ENCODE data around the gene PALM. TPM values are rescaled to one million over a fixed set of nuclear protein-coding genes. Genes with fewer than 3 reads are reported as not detected.
"Not testable (repeated sequence)": the region's sequence is repeated elsewhere in the genome, so short reads cannot be mapped to it uniquely, and the experiment has no call there.

PALM gene
- total and polyA plus RNA-seq, 10 of the 15 experiments (the other 5 are each of a cell fraction or from before 2014, with no cell fraction given): 0.09 to 0.95 (median 0.23) TPM; not detected in 2

- CTCF ChIA-PET; FAIRE-seq; H3K9me3 ChIP-seq (replicated peaks; ENCODE audit: control insufficient read depth, insufficient read depth, low read length); H2AFZ ChIP-seq (ENCODE audit: control insufficient read depth, low read depth, low read length); POLR2A ChIA-PET; DNase-seq (ENCODE audit: low read depth, low spot score); SMC1A ChIA-PET (ENCODE audit: uncharacterized antibody, unreplicated experiment); in situ Hi-C loops (cut with MboI); H3K36me3 ChIP-seq (ENCODE audit: control insufficient read depth in 2 of 2, insufficient read depth in 2 of 2, low read length in 1 of 2); H3K79me2 ChIP-seq (ENCODE audit: control insufficient read depth, insufficient read depth, low read length); intact Hi-C loops (cut with micrococcal nuclease; ENCODE audit: unreplicated experiment); H3K27me3 ChIP-seq (replicated peaks in 1 of 2; ENCODE audit: control insufficient read depth in 2 of 2, insufficient read depth in 2 of 2, low read length in 1 of 2); H3K4me3 ChIP-seq; H3K4me2 ChIP-seq (ENCODE audit: control insufficient read depth, insufficient read depth); H4K20me1 ChIP-seq (ENCODE audit: control insufficient read depth, insufficient read depth); BruUV-seq (replicated peaks); ATAC-seq; H3K4me1 ChIP-seq (ENCODE audit: control insufficient read depth, insufficient read depth, low read length); H3K27ac ChIP-seq (ENCODE audit: control insufficient read depth, insufficient read depth); RAD21 ChIA-PET (ENCODE audit: unreplicated experiment); H3K9ac ChIP-seq (ENCODE audit: control insufficient read depth, insufficient read depth, low read length): not testable (repeated sequence)
- 47% methylated on average over 7 of the region's 7 CpGs for WGBS (ENCODE audit: insufficient coverage, insufficient replicate concordance, low lambda C conversion rate, missing lambda C conversion rate)
These were observed 36.4 kb downstream of the PALM start for GRCh38 chr19:745138-745537.

DNA sequence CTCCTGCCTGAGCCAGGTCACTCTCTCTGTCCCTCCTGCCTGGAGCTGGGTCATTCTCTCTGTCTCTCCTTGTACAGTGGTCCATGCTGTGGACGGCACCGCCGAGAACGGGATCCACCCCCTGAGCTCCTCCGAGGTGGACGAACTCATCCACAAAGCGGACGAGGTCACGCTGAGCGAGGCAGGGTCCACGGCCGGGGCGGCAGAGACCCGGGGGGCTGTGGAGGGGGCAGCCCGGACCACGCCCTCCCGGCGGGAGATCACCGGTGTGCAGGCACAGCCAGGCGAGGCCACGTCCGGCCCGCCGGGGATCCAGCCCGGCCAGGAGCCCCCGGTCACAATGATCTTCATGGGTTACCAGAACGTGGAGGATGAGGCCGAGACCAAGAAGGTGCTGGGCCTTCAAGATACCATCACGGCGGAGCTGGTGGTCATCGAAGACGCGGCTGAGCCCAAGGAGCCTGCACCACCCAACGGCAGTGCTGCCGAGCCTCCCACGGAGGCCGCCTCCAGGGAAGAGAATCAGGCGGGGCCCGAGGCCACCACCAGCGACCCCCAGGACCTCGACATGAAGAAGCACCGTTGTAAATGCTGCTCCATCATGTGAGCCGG lies 37.6 kb downstream of the PALM start:
- Histone ChIP-seq H3K36me3 (ENCODE audit: control insufficient read depth in 2 of 2, insufficient read depth in 2 of 2, low read length in 1 of 2) (no peaks in the 10 kb centered on the region), H4K20me1 (ENCODE audit: control insufficient read depth, insufficient read depth) (no peaks in the 10 kb centered on the region), H3K9ac (ENCODE audit: control insufficient read depth, insufficient read depth, low read length) (no peak overlapping the region), H3K9me3 (replicated peaks; ENCODE audit: control insufficient read depth, insufficient read depth, low read length) (no peaks in the 10 kb centered on the region; the same call in 2 of the 3 replicates), H3K4me2 (ENCODE audit: control insufficient read depth, insufficient read depth) (no peak overlapping the region), H3K27ac (ENCODE audit: control insufficient read depth, insufficient read depth) (no peak overlapping the region), H2AFZ (ENCODE audit: control insufficient read depth, low read depth, low read length) (no peak overlapping the region), H3K79me2 (ENCODE audit: control insufficient read depth, insufficient read depth, low read length) (no peaks in the 10 kb centered on the region), H3K27me3 (replicated peaks in 1 of 2; ENCODE audit: control insufficient read depth in 2 of 2, insufficient read depth in 2 of 2, low read length in 1 of 2) (no peaks in the 10 kb centered on the region), H3K4me1 (ENCODE audit: control insufficient read depth, insufficient read depth, low read length) (no peaks in the 10 kb centered on the region), H3K4me3 (no peak overlapping the region)
- in situ Hi-C loops (cut with MboI) (no loop called here), intact Hi-C loops (cut with micrococcal nuclease; ENCODE audit: unreplicated experiment) (no loop called here)
- TF ChIP-seq, protein P1, sequence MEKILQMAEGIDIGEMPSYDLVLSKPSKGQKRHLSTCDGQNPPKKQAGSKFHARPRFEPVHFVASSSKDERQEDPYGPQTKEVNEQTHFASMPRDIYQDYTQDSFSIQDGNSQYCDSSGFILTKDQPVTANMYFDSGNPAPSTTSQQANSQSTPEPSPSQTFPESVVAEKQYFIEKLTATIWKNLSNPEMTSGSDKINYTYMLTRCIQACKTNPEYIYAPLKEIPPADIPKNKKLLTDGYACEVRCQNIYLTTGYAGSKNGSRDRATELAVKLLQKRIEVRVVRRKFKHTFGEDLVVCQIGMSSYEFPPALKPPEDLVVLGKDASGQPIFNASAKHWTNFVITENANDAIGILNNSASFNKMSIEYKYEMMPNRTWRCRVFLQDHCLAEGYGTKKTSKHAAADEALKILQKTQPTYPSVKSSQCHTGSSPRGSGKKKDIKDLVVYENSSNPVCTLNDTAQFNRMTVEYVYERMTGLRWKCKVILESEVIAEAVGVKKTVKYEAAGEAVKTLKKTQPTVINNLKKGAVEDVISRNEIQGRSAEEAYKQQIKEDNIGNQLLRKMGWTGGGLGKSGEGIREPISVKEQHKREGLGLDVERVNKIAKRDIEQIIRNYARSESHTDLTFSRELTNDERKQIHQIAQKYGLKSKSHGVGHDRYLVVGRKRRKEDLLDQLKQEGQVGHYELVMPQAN (conservative IDR thresholded peaks at IDR 0.05): no peak
- TF ChIP-seq CHD1 (IDR thresholded peaks at IDR 0.05; ENCODE audit: low read depth, low read length) (no peak), STAT1 (conservative IDR thresholded peaks at IDR 0.05) (no peak), ZSCAN29 (IDR thresholded peaks at IDR 0.05) (no peak)
- ChIA-PET CTCF (no interaction called here), SMC1A (ENCODE audit: uncharacterized antibody, unreplicated experiment) (no interaction called here), POLR2A (no interaction called here), RAD21 (ENCODE audit: unreplicated experiment) (no interaction called here)
- BruUV-seq (replicated peaks): no TSS peak
- no peak for DNase-seq (ENCODE audit: low read depth, low spot score)
- ATAC-seq: no peak
- 87% methylated on average over 42 of the region's 43 CpGs for WGBS (ENCODE audit: insufficient coverage, insufficient replicate concordance, low lambda C conversion rate, missing lambda C conversion rate)
- no peak for FAIRE-seq
